ENCODE measurements around the gene PDCD1. TPM values are rescaled to one million over a fixed set of nuclear protein-coding genes. Genes with fewer than 3 reads are reported as not detected.

PDCD1 gene
- total and polyA plus RNA-seq, 2 of the 13 experiments (the other 11 are each of a cell fraction or from before 2014, with no cell fraction given) = 0.04 TPM; not detected in 1

GRCh38 chr2:241904011-241904718 is 45.5 kb upstream of the PDCD1 start:
- ATAC-seq (no peak), FAIRE-seq (no peak), DNase-seq (ENCODE audit: low spot score) (no peak)
- no peak overlapping the region for H3K9ac ChIP-seq (ENCODE audit: insufficient read depth, low read depth, low read length)
- no peaks in the 10 kb centered on the region for H3K79me2 ChIP-seq (ENCODE audit: insufficient read depth, low read length)
- no TSS peak for BruUV-seq (replicated peaks)
- ChIA-PET CTCF (ENCODE audit: low intra/inter-chr PET ratio, low total read pairs) (no interaction called here), POLR2A (no interaction called here)
- in situ Hi-C loops (cut with HindIII; ENCODE audit: extremely low pct_ligation_motif_present, low pct_unique_long_range_greater_than_20kb) (no loop called here), intact Hi-C loops (cut with micrococcal nuclease; ENCODE audit: unreplicated experiment) (no loop called here)
- no peaks in the 10 kb centered on the region for H3K36me3 ChIP-seq (replicated peaks in 1 of 2; ENCODE audit: control insufficient read depth in 1 of 2, insufficient read depth in 2 of 2, low read length in 2 of 2)
- 53% methylated on average over 18 of the region's 19 CpGs for WGBS (ENCODE audit: low lambda C conversion rate)
- no peaks in the 10 kb centered on the region for H4K20me1 ChIP-seq (ENCODE audit: insufficient read depth, low read length)
- H3K27me3 ChIP-seq (ENCODE audit: control insufficient read depth in 1 of 2, insufficient read depth in 2 of 2, low read length in 2 of 2) = peaks cover 23 to 76% of the 10 kb centered on the region in 2 experiments
- no peak overlapping the region for H3K4me2 ChIP-seq (ENCODE audit: low read depth, low read length)
- H3K4me1 ChIP-seq (ENCODE audit: insufficient read depth, low read length) = peaks cover 22% of the 10 kb centered on the region
- TF ChIP-seq ZNF180 (CRISPR knock-in tag; IDR thresholded peaks at IDR 0.05; ENCODE audit: borderline replicate concordance, low read depth) (peak; percentile 72; the same call in 1 of the 2 replicates), NAIF1 (CRISPR knock-in tag; IDR thresholded peaks at IDR 0.05; ENCODE audit: borderline replicate concordance) (no peak), ZNF879 (CRISPR knock-in tag; IDR thresholded peaks at IDR 0.05) (no peak)
- H3K4me3 ChIP-seq (replicated peaks in 1 of 3; ENCODE audit: insufficient read depth in 1 of 3, low read depth in 2 of 3, low read length in 3 of 3) = no peak overlapping the region
- no peak overlapping the region for H3K27ac ChIP-seq (ENCODE audit: extremely low read length, insufficient read depth, low read length)
- H2AFZ ChIP-seq (ENCODE audit: low read length) = no peak overlapping the region
- H3K9me3 ChIP-seq (ENCODE audit: low read length) = no peaks in the 10 kb centered on the region

- BruUV-seq (replicated peaks) = no TSS peak
- intact Hi-C loops (cut with micrococcal nuclease; ENCODE audit: unreplicated experiment) (no loop called here), in situ Hi-C loops (cut with HindIII; ENCODE audit: extremely low pct_ligation_motif_present, low pct_unique_long_range_greater_than_20kb) (no loop called here)
- Histone ChIP-seq H3K27ac (ENCODE audit: extremely low read length, insufficient read depth, low read length) (no peak overlapping the region), H3K4me1 (ENCODE audit: insufficient read depth, low read length) (peaks cover 22% of the 10 kb centered on the region), H4K20me1 (ENCODE audit: insufficient read depth, low read length) (no peaks in the 10 kb centered on the region), H3K9me3 (ENCODE audit: low read length) (no peaks in the 10 kb centered on the region), H2AFZ (ENCODE audit: low read length) (no peak overlapping the region), H3K27me3 (ENCODE audit: control insufficient read depth in 1 of 2, insufficient read depth in 2 of 2, low read length in 2 of 2) (peaks cover 18 to 74% of the 10 kb centered on the region in 2 experiments), H3K9ac (ENCODE audit: insufficient read depth, low read depth, low read length) (no peak overlapping the region), H3K79me2 (ENCODE audit: insufficient read depth, low read length) (no peaks in the 10 kb centered on the region), H3K4me3 (replicated peaks in 1 of 3; ENCODE audit: insufficient read depth in 1 of 3, low read depth in 2 of 3, low read length in 3 of 3) (no peak overlapping the region), H3K4me2 (ENCODE audit: low read depth, low read length) (no peak overlapping the region), H3K36me3 (replicated peaks in 1 of 2; ENCODE audit: control insufficient read depth in 1 of 2, insufficient read depth in 2 of 2, low read length in 2 of 2) (no peaks in the 10 kb centered on the region)
- CTCF ChIA-PET (ENCODE audit: low intra/inter-chr PET ratio, low total read pairs) = no interaction called here
- POLR2A ChIA-PET = no interaction called here
- 55% methylated on average over 31 of the region's 40 CpGs for WGBS (ENCODE audit: low lambda C conversion rate)
- TF ChIP-seq ZNF639 (CRISPR knock-in tag; conservative IDR thresholded peaks at IDR 0.05) (no peak), JUND (CRISPR knock-in tag; IDR thresholded peaks at IDR 0.05) (peak; percentile 10; the same call in 1 of the 2 replicates)
- no peak for ATAC-seq
- FAIRE-seq = no peak
- no peak for DNase-seq (ENCODE audit: low spot score)
Measured at GRCh38 chr2:241903121-241904010, 44.7 kb upstream of the PDCD1 start.
